Measurements from ENCODE around the gene GMPPB.

GMPPB gene

DNA sequence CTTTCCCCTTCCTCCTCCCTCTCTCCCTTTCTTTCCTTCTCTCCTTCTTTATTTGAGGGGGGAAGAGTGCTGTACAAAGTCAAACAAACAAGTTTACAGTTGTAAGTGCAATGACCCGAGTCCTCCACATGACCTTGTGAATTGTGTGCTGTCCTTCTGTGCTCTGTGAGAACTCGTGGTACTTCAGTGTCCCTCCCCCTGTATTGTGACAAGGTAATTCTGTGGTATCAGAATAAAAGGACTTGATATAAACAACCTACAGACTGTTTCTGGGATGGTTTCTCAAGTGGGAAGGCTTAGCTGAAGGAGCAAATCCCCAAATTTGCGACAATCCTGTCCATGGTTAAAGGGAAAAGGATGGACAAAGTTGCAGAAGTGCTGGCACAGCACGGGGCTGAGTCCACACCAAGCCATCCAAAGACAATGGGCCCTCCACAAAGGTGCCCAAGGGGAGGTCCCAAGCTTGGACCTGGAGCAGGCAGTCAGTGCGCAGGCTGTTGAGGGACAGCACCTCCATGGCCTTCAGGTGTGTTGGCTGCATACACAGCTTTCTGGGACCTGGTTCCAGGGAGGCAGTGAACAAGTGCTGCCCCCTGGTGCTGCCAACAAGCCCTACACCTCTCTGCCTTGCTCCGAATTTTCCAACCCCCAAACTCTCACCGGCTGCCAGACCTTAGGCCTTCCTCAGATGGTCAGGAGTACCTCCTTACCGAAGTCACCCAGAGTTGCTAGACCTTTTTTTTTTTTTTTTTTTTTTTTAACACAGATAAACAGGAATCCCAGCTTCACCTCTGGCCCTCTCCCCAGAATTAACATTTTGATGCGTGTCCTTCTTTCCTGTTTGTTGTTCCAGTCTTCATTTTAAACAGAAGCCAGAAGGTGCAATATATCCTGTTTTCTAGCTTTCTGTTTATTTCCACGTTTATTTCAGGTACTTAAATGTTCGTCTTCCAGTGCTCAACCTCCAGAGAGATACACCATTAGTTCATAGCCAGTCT, 52.2 kb downstream of the GMPPB start:
- DNase-seq (ENCODE audit: low read depth in 3 of 3): peak; percentile 49 to 72 (median 54)

- no peak for DNase-seq (ENCODE audit: low read depth in 3 of 3)
These were observed 52.8 kb downstream of the GMPPB start for GRCh38 chr3:49670940-49671290.

Measured in stimulated activated CD4-positive, alpha-beta T cell treated with anti-CD3 and anti-CD28 coated beads, TNF-alpha, amount 100 ng/mL, for 24 hours (primary cell).